ENCODE measurements around the gene NR1D2.
"Not testable (repeated sequence)": the region's sequence is repeated elsewhere in the genome, so short reads cannot be mapped to it uniquely, and the experiment has no call there.

NR1D2 gene

GRCh38 chr3:23944861-23945662, at the start of gene NR1D2:
Gene NR1D2 (plus strand): TSS chr3:23945286. CDS start chr3:23945579, 293 bp downstream.
- Histone ChIP-seq H3K27me3 (replicated peaks) (no peaks in the 10 kb centered on the region), H3K36me3 (replicated peaks) (no peaks in the 10 kb centered on the region), H3K4me3 (ENCODE audit: low read depth, low read length) (peak within 1 kb of the TSS; percentile 79), H3K27ac (peak within 1 kb of the TSS; percentile 87)
- in situ Hi-C loops (cut with HindIII; ENCODE audit: low pct_ligation_motif_present, low sequenced_read_pairs) = no loop called here
- TF ChIP-seq, protein P1, sequence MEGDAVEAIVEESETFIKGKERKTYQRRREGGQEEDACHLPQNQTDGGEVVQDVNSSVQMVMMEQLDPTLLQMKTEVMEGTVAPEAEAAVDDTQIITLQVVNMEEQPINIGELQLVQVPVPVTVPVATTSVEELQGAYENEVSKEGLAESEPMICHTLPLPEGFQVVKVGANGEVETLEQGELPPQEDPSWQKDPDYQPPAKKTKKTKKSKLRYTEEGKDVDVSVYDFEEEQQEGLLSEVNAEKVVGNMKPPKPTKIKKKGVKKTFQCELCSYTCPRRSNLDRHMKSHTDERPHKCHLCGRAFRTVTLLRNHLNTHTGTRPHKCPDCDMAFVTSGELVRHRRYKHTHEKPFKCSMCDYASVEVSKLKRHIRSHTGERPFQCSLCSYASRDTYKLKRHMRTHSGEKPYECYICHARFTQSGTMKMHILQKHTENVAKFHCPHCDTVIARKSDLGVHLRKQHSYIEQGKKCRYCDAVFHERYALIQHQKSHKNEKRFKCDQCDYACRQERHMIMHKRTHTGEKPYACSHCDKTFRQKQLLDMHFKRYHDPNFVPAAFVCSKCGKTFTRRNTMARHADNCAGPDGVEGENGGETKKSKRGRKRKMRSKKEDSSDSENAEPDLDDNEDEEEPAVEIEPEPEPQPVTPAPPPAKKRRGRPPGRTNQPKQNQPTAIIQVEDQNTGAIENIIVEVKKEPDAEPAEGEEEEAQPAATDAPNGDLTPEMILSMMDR (IDR thresholded peaks at IDR 0.05; ENCODE audit: low read depth, low read length, missing control alignments) = no peak
- peak; percentile 36 for DNase-seq

- H3K4me3 ChIP-seq (ENCODE audit: low read depth, low read length) = no peak overlapping the region
- no peak overlapping the region for H3K27ac ChIP-seq
- H3K36me3 ChIP-seq (replicated peaks) = peaks cover 11% of the 10 kb centered on the region
- no peaks in the 10 kb centered on the region for H3K27me3 ChIP-seq (replicated peaks)
- TF ChIP-seq, protein P1 (IDR thresholded peaks at IDR 0.05; ENCODE audit: low read depth, low read length, missing control alignments) = peak; percentile 25
- in situ Hi-C loops (cut with HindIII; ENCODE audit: low pct_ligation_motif_present, low sequenced_read_pairs) = no loop called here
- DNase-seq = no peak
Measured at GRCh38 chr3:23900744-23901143, 44.3 kb upstream of the NR1D2 start.

GRCh38 chr3:23904545-23904944, 40.5 kb upstream of the NR1D2 start:
- Histone ChIP-seq H3K4me3 (ENCODE audit: low read depth, low read length) (no peak overlapping the region), H3K27me3 (replicated peaks) (no peaks in the 10 kb centered on the region), H3K27ac (no peak overlapping the region), H3K36me3 (replicated peaks) (peaks cover 5% of the 10 kb centered on the region)
- no peak for DNase-seq
- TF ChIP-seq, protein P1 (IDR thresholded peaks at IDR 0.05; ENCODE audit: low read depth, low read length, missing control alignments) = no peak
- in situ Hi-C loops (cut with HindIII; ENCODE audit: low pct_ligation_motif_present, low sequenced_read_pairs) = no loop called here

DNA sequence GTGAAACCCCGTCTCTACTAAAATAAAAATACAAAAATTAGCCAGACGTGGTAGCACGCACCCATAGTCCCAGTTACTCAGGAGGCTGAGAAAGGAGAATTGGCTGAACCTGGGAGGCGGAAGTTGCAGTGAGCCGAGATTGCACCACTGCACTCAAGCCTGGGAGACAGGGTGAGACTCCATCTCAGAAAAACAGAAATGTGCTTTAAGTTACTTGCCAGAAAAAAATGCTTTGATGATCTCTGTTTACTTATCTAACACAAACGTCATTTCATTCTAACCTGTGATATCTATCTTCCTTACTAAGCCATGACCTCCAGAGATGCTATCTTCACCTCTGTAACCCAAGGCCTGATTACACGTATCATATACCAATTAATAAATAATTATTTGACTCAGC, 35.7 kb upstream of the NR1D2 start:
- Histone ChIP-seq H3K4me3 (ENCODE audit: low read depth, low read length) (no peak overlapping the region), H3K27ac (no peak overlapping the region), H3K36me3 (replicated peaks) (peaks cover 5% of the 10 kb centered on the region), H3K27me3 (replicated peaks) (no peaks in the 10 kb centered on the region)
- TF ChIP-seq, protein P1 (IDR thresholded peaks at IDR 0.05; ENCODE audit: low read depth, low read length, missing control alignments) = no peak
- in situ Hi-C loops (cut with HindIII; ENCODE audit: low pct_ligation_motif_present, low sequenced_read_pairs) = no loop called here
- DNase-seq = no peak

GRCh38 chr3:23911397-23911796, 33.7 kb upstream of the NR1D2 start:
- TF ChIP-seq, protein P1 (IDR thresholded peaks at IDR 0.05; ENCODE audit: low read depth, low read length, missing control alignments) = no peak
- DNase-seq = no peak
- in situ Hi-C loops (cut with HindIII; ENCODE audit: low pct_ligation_motif_present, low sequenced_read_pairs) = no loop called here

DNA sequence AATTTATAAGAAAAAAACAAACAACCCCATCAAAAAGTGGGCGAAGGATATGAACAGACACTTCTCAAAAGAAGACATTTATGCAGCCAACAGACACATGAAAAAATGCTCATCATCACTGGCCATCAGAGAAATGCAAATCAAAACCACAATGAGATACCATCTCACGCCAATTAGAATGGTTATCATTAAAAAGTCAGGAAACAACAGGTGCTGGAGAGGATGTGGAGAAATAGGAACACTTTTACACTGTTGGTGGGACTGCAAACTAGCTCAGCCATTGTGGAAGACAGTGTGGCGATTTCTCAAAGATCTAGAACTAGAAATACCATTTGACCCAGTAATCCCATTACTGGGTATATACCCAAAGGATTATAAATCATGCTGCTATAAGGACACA, 32.8 kb upstream of the NR1D2 start:
- H3K36me3 ChIP-seq (replicated peaks); in situ Hi-C loops (cut with HindIII; ENCODE audit: low pct_ligation_motif_present, low sequenced_read_pairs); DNase-seq; H3K27ac ChIP-seq; H3K4me3 ChIP-seq (ENCODE audit: low read depth, low read length); H3K27me3 ChIP-seq (replicated peaks): not testable (repeated sequence)

More at GRCh38 chr3:23911397-23911796, 33.7 kb upstream of the NR1D2 start:
- H3K4me3 ChIP-seq (ENCODE audit: low read depth, low read length) = no peak overlapping the region
- peaks cover 5% of the 10 kb centered on the region for H3K36me3 ChIP-seq (replicated peaks)
- no peak overlapping the region for H3K27ac ChIP-seq
- no peaks in the 10 kb centered on the region for H3K27me3 ChIP-seq (replicated peaks)

All from brain microvascular endothelial cell (primary cell).